Measurements from ENCODE around the gene CCDC3. TPM values are rescaled to one million over a fixed set of nuclear protein-coding genes. Genes with fewer than 3 reads are reported as not detected.
"Not testable (repeated sequence)": the region's sequence is repeated elsewhere in the genome, so short reads cannot be mapped to it uniquely, and the experiment has no call there.

CCDC3 gene
- total and polyA plus RNA-seq, 5 donors: 9.3 to 24.6 (median 15.2) TPM

GRCh38 chr10:13037832-13038231 is 36.3 kb upstream of the CCDC3 start:
- intact Hi-C loops (cut with DNase I): no loop called here
- no peak overlapping the region for H3K27ac ChIP-seq (ENCODE audit: low read length)
- H3K4me3 ChIP-seq (ENCODE audit: low read length): no peak overlapping the region
- no peaks in the 10 kb centered on the region for H3K9me3 ChIP-seq (ENCODE audit: control insufficient read depth, low read length)
- DNase-seq (no peak), ATAC-seq (no peak)
- 95% methylated on average over 2 of the region's 2 CpGs for WGBS
- H3K4me1 ChIP-seq (ENCODE audit: control insufficient read depth, insufficient read depth, low read length): no peaks in the 10 kb centered on the region
- no peaks in the 10 kb centered on the region for H3K27me3 ChIP-seq (ENCODE audit: control insufficient read depth, insufficient read depth)

GRCh38 chr10:13036841-13037240 is 35.3 kb upstream of the CCDC3 start:
- Histone ChIP-seq H3K9me3 (ENCODE audit: control insufficient read depth, low read length) (no peaks in the 10 kb centered on the region), H3K4me3 (ENCODE audit: low read length) (no peak overlapping the region), H3K27me3 (ENCODE audit: control insufficient read depth, insufficient read depth) (no peaks in the 10 kb centered on the region), H3K4me1 (ENCODE audit: control insufficient read depth, insufficient read depth, low read length) (no peaks in the 10 kb centered on the region), H3K27ac (ENCODE audit: low read length) (no peak overlapping the region)
- intact Hi-C loops (cut with DNase I): no loop called here
- WGBS: 89% methylated on average over 4 of the region's 4 CpGs
- ATAC-seq: no peak
- DNase-seq: no peak

GRCh38 chr10:13035731-13036130 is 34.2 kb upstream of the CCDC3 start:
- H3K9me3 ChIP-seq (ENCODE audit: control insufficient read depth, low read length); H3K27me3 ChIP-seq (ENCODE audit: control insufficient read depth, insufficient read depth); H3K27ac ChIP-seq (ENCODE audit: low read length); H3K4me1 ChIP-seq (ENCODE audit: control insufficient read depth, insufficient read depth, low read length); intact Hi-C loops (cut with DNase I); ATAC-seq; H3K4me3 ChIP-seq (ENCODE audit: low read length); DNase-seq: not testable (repeated sequence)
- 84% methylated on average over 9 of the region's 9 CpGs for WGBS

GRCh38 chr10:13026873-13027272 is 25.4 kb upstream of the CCDC3 start:
- intact Hi-C loops (cut with DNase I): no loop called here
- no peak overlapping the region for H3K27ac ChIP-seq (ENCODE audit: low read length)
- no peaks in the 10 kb centered on the region for H3K4me1 ChIP-seq (ENCODE audit: control insufficient read depth, insufficient read depth, low read length)
- H3K27me3 ChIP-seq (ENCODE audit: control insufficient read depth, insufficient read depth): no peaks in the 10 kb centered on the region
- ATAC-seq (no peak), DNase-seq (no peak)
- H3K9me3 ChIP-seq (ENCODE audit: control insufficient read depth, low read length): peaks cover 1% of the 10 kb centered on the region
- H3K4me3 ChIP-seq (ENCODE audit: low read length): no peak overlapping the region
- 48% methylated on average over 5 of the region's 5 CpGs for WGBS

- Histone ChIP-seq H3K4me3 (ENCODE audit: low read length) (no peak overlapping the region), H3K27me3 (ENCODE audit: control insufficient read depth, insufficient read depth) (no peaks in the 10 kb centered on the region), H3K9me3 (ENCODE audit: control insufficient read depth, low read length) (peaks cover 1% of the 10 kb centered on the region), H3K27ac (ENCODE audit: low read length) (no peak overlapping the region), H3K4me1 (ENCODE audit: control insufficient read depth, insufficient read depth, low read length) (no peaks in the 10 kb centered on the region)
- no peak for DNase-seq
- WGBS: 80% methylated on average over 2 of the region's 2 CpGs
- intact Hi-C loops (cut with DNase I): no loop called here
- ATAC-seq: no peak
Observed at GRCh38 chr10:13023754-13024153, 22.2 kb upstream of the CCDC3 start.

GRCh38 chr10:13019280-13019679 is 17.8 kb upstream of the CCDC3 start:
- DNase-seq: no peak
- 73% methylated on average over 8 of the region's 8 CpGs for WGBS
- no peaks in the 10 kb centered on the region for H3K27me3 ChIP-seq (ENCODE audit: control insufficient read depth, insufficient read depth)
- no peak overlapping the region for H3K4me3 ChIP-seq (ENCODE audit: low read length)
- no peak overlapping the region for H3K27ac ChIP-seq (ENCODE audit: low read length)
- H3K9me3 ChIP-seq (ENCODE audit: control insufficient read depth, low read length): peaks cover 1% of the 10 kb centered on the region
- H3K4me1 ChIP-seq (ENCODE audit: control insufficient read depth, insufficient read depth, low read length): no peaks in the 10 kb centered on the region
- no peak for ATAC-seq
- intact Hi-C loops (cut with DNase I): no loop called here

- DNase-seq: no peak
- intact Hi-C loops (cut with DNase I): no loop called here
- Histone ChIP-seq H3K9me3 (ENCODE audit: control insufficient read depth, low read length) (no peaks in the 10 kb centered on the region), H3K4me1 (ENCODE audit: control insufficient read depth, insufficient read depth, low read length) (no peaks in the 10 kb centered on the region), H3K27me3 (ENCODE audit: control insufficient read depth, insufficient read depth) (no peaks in the 10 kb centered on the region), H3K27ac (ENCODE audit: low read length) (no peak overlapping the region), H3K4me3 (ENCODE audit: low read length) (no peak overlapping the region)
- 56% methylated on average over 3 of the region's 3 CpGs for WGBS
- ATAC-seq: no peak
Observed at GRCh38 chr10:13018171-13018570, 16.7 kb upstream of the CCDC3 start.

GRCh38 chr10:13016886-13017285 is 15.4 kb upstream of the CCDC3 start:
- no peak for ATAC-seq
- intact Hi-C loops (cut with DNase I): no loop called here
- 89% methylated on average over 10 of the region's 10 CpGs for WGBS

GRCh38 chr10:13016426-13016825 is 14.9 kb upstream of the CCDC3 start:
- ATAC-seq (no peak), DNase-seq (no peak)
- no peaks in the 10 kb centered on the region for H3K27me3 ChIP-seq (ENCODE audit: control insufficient read depth, insufficient read depth)
- H3K4me3 ChIP-seq (ENCODE audit: low read length): no peak overlapping the region
- WGBS: 11% methylated on average over 5 of the region's 5 CpGs
- intact Hi-C loops (cut with DNase I): no loop called here
- no peaks in the 10 kb centered on the region for H3K4me1 ChIP-seq (ENCODE audit: control insufficient read depth, insufficient read depth, low read length)
- H3K27ac ChIP-seq (ENCODE audit: low read length): no peak overlapping the region
- no peaks in the 10 kb centered on the region for H3K9me3 ChIP-seq (ENCODE audit: control insufficient read depth, low read length)

More at GRCh38 chr10:13016886-13017285, 15.4 kb upstream of the CCDC3 start:
- no peak for DNase-seq
- Histone ChIP-seq H3K27me3 (ENCODE audit: control insufficient read depth, insufficient read depth) (no peaks in the 10 kb centered on the region), H3K4me1 (ENCODE audit: control insufficient read depth, insufficient read depth, low read length) (no peaks in the 10 kb centered on the region), H3K9me3 (ENCODE audit: control insufficient read depth, low read length) (no peaks in the 10 kb centered on the region), H3K27ac (ENCODE audit: low read length) (no peak overlapping the region), H3K4me3 (ENCODE audit: low read length) (no peak overlapping the region)

- H3K4me1 ChIP-seq (ENCODE audit: control insufficient read depth, insufficient read depth, low read length): no peaks in the 10 kb centered on the region
- no peaks in the 10 kb centered on the region for H3K9me3 ChIP-seq (ENCODE audit: control insufficient read depth, low read length)
- no peaks in the 10 kb centered on the region for H3K27me3 ChIP-seq (ENCODE audit: control insufficient read depth, insufficient read depth)
- no peak overlapping the region for H3K4me3 ChIP-seq (ENCODE audit: low read length)
- 60% methylated on average over 3 of the region's 3 CpGs for WGBS
- intact Hi-C loops (cut with DNase I): no loop called here
- no peak for DNase-seq
- no peak for ATAC-seq
- no peak overlapping the region for H3K27ac ChIP-seq (ENCODE audit: low read length)
Observed at GRCh38 chr10:13006037-13006436, 4.5 kb upstream of the CCDC3 start.

GRCh38 chr10:13003759-13004158 is 2.2 kb upstream of the CCDC3 start:
- Histone ChIP-seq H3K27me3 (ENCODE audit: control insufficient read depth, insufficient read depth) (no peaks in the 10 kb centered on the region), H3K4me3 (ENCODE audit: low read length) (no peak overlapping the region), H3K27ac (ENCODE audit: low read length) (no peak overlapping the region), H3K9me3 (ENCODE audit: control insufficient read depth, low read length) (no peaks in the 10 kb centered on the region), H3K4me1 (ENCODE audit: control insufficient read depth, insufficient read depth, low read length) (no peaks in the 10 kb centered on the region)
- WGBS: 64% methylated on average over 3 of the region's 3 CpGs
- DNase-seq: no peak
- no peak for ATAC-seq
- intact Hi-C loops (cut with DNase I): no loop called here

- Histone ChIP-seq H3K4me3 (ENCODE audit: low read length) (no peak overlapping the region), H3K27ac (ENCODE audit: low read length) (no peak overlapping the region), H3K9me3 (ENCODE audit: control insufficient read depth, low read length) (no peaks in the 10 kb centered on the region), H3K4me1 (ENCODE audit: control insufficient read depth, insufficient read depth, low read length) (no peaks in the 10 kb centered on the region), H3K27me3 (ENCODE audit: control insufficient read depth, insufficient read depth) (no peaks in the 10 kb centered on the region)
- intact Hi-C loops (cut with DNase I): no loop called here
- DNase-seq (no peak), ATAC-seq (no peak)
Observed at GRCh38 chr10:13003004-13003403, 1.5 kb upstream of the CCDC3 start.

Measured in right cardiac atrium (tissue), 5 donors.